Psoas muscle (tissue), 8 donors: ENCODE results near the gene SHISAL1. TPM values are rescaled to one million over a fixed set of nuclear protein-coding genes. Genes with fewer than 3 reads are reported as not detected.

Experiments used
- ATAC-seq, 4 donors: fragments of 200-7000 bp; cut with Tn5 transposase; one replicate each; pipeline ENCODE4 v1.9.1; 2020; ENCODE audit warnings: moderate library complexity in 3 of 4, mild to moderate bottlenecking in 2 of 4
- DNase-seq, 2 donors: peaks; one replicate each; pipeline ENCODE4 v3.0.0-alpha.2; 2020
- H3K27ac ChIP-seq: fragments of 200-600 bp; one replicate; pipeline ENCODE4 v1.8.0; 2022
- H3K27me3 ChIP-seq, 3 donors: fragments of 200-600 bp in 1 of 3; one replicate each; pipeline versions ENCODE4 v1.6.1 to v1.8.0; 2013 to 2022; ENCODE audit warnings: low read length in 2 of 3, mild to moderate bottlenecking in 2 of 3, moderate library complexity in 1 of 3; ENCODE audit not compliant: insufficient read depth in 3 of 3
- H3K36me3 ChIP-seq, 2 donors: fragments of 200-600 bp in 1 of 2; one replicate each; pipeline versions ENCODE4 v1.6.1 to v1.8.0; 2013 to 2022; ENCODE audit warnings: low read depth in 1 of 2, mild to moderate bottlenecking in 1 of 2, moderate library complexity in 1 of 2; ENCODE audit not compliant: insufficient read depth in 1 of 2
- H3K4me1 ChIP-seq: fragments of 200-600 bp; one replicate; pipeline ENCODE4 v1.8.0; 2022
- H3K4me3 ChIP-seq: fragments of 200-600 bp; one replicate; pipeline ENCODE4 v1.8.0; 2022; ENCODE audit warnings: mild to moderate bottlenecking
- H3K9me3 ChIP-seq: fragments of 200-600 bp; one replicate; pipeline ENCODE4 v1.8.0; 2022
- WGBS, 3 donors: extraction: QIAGEN DNeasy Blood & Tissue Kit; methylation state at CpG; one replicate each; pipeline versions ENCODE4 v1.1.6 to v1.1.7; 2013; 5-methylcytosine and 5-hydroxymethylcytosine counted together
- intact Hi-C, 2 donors: fragments of 100-400 bp; cut with DNase I; formaldehyde crosslinking; loops; one replicate each; pipeline versions ENCODE4 v1.11.0 to v1.14.2; 2022
- polyA plus RNA-seq, 3 donors: library from polyadenylated mRNA; stranded (reverse); fragments of 200-250 nt; gene quantifications; one replicate each; pipeline ENCODE4 v1.2.3, GENCODE V29; 2013
- total RNA-seq, 4 donors: library from RNA; stranded (reverse); fragmentation: NEBNext Ultra II Directional in 2 of 4; extraction: Animal tissue kit (Norgen Biotek cat#: 25700) in 2 of 4; gene quantifications; one replicate each; pipeline versions ENCODE4 v1.2.1 to v1.2.4, GENCODE V29; 2021 to 2023
- TF ChIP-seq, protein P1 (sequence below): fragments of 200-600 bp; IDR thresholded peaks from one replicate; pipeline ENCODE4 v1.8.0; 2022; ENCODE audit warnings: antibody characterized with exemption
- donor health status: healthy with polysubstance abuse.
- donor health status: DM: no; HTN: no; CAD: no; lungs with moderate emphysema.
- donor health status: Bipolar disorder and iron deficiency.
- donor health status: healthy.
- donor health status: DM: yes; HTN: yes; CAD: no.
- donor health status: DM: no; HTN: no; CAD: no.
- donor health status: DM: no; HTN: no; CAD: no.
- donor health status: DM: yes; HTN: yes; CAD: no.

The SHISAL1 gene
- total and polyA plus RNA-seq, 7 donors = 0.01 to 0.24 (median 0.06) TPM; not detected in 1

- intact Hi-C loops = no loop called here
- ATAC-seq = no peak
- WGBS, 3 donors = 49 to 58% (median 56%) methylated on average over 13 of the region's 13 CpGs
- no peak for DNase-seq
- Histone ChIP-seq H3K4me3 (no peak overlapping the region), H3K9me3 (no peaks in the 10 kb centered on the region), H3K36me3 (no peaks in the 10 kb centered on the region), H3K27ac (no peak overlapping the region), H3K27me3 (peaks cover 0 to 13% (median 6%) of the 10 kb centered on the region in 3 donors), H3K4me1 (no peaks in the 10 kb centered on the region)
- TF ChIP-seq, protein P1, sequence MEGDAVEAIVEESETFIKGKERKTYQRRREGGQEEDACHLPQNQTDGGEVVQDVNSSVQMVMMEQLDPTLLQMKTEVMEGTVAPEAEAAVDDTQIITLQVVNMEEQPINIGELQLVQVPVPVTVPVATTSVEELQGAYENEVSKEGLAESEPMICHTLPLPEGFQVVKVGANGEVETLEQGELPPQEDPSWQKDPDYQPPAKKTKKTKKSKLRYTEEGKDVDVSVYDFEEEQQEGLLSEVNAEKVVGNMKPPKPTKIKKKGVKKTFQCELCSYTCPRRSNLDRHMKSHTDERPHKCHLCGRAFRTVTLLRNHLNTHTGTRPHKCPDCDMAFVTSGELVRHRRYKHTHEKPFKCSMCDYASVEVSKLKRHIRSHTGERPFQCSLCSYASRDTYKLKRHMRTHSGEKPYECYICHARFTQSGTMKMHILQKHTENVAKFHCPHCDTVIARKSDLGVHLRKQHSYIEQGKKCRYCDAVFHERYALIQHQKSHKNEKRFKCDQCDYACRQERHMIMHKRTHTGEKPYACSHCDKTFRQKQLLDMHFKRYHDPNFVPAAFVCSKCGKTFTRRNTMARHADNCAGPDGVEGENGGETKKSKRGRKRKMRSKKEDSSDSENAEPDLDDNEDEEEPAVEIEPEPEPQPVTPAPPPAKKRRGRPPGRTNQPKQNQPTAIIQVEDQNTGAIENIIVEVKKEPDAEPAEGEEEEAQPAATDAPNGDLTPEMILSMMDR = no peak
Observed at GRCh38 chr22:44256556-44257485, 55.9 kb downstream of the SHISAL1 start.

DNA sequence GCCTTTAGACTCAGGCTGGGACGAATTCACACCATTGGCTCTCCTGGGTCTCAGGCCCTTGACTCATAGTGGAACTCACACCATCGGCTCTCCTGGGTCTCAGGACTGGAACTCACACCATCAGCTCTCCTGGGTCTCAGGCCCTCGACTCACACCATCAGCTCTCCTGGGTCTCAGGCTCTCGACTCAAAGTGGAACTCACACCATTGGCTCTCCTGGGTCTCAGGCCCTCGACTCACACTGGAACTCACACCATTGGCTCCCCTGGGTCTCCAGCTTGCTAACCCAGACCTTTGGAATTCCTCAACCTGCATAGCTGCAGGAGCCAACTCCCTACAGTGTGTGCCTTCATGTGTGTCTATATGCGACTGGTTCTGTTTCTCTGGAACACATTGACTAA, 56.7 kb downstream of the SHISAL1 start:
- ATAC-seq = no peak
- H3K27me3 ChIP-seq = peaks cover 0 to 13% (median 6%) of the 10 kb centered on the region in 3 donors
- intact Hi-C loops = no loop called here
- H3K4me1 ChIP-seq = no peaks in the 10 kb centered on the region
- no peak overlapping the region for H3K27ac ChIP-seq
- H3K36me3 ChIP-seq = no peaks in the 10 kb centered on the region
- DNase-seq = no peak
- no peaks in the 10 kb centered on the region for H3K9me3 ChIP-seq
- no peak overlapping the region for H3K4me3 ChIP-seq
- TF ChIP-seq, protein P1 = no peak
- WGBS, 3 donors = 78 to 82% (median 81%) methylated on average over 6 of the region's 6 CpGs

GRCh38 chr22:44254811-44255210, 57.9 kb downstream of the SHISAL1 start:
- Histone ChIP-seq H3K27ac (no peak overlapping the region), H3K4me3 (no peak overlapping the region), H3K9me3 (peaks cover 2% of the 10 kb centered on the region), H3K36me3 (no peaks in the 10 kb centered on the region), H3K4me1 (no peaks in the 10 kb centered on the region), H3K27me3 (peaks cover 0 to 13% (median 6%) of the 10 kb centered on the region in 3 donors)
- TF ChIP-seq, protein P1 = no peak
- 63 to 95% (median 88%) methylated on average over 2 of the region's 2 CpGs for WGBS, 3 donors
- intact Hi-C loops = no loop called here
- ATAC-seq (no peak), DNase-seq (no peak)

DNA sequence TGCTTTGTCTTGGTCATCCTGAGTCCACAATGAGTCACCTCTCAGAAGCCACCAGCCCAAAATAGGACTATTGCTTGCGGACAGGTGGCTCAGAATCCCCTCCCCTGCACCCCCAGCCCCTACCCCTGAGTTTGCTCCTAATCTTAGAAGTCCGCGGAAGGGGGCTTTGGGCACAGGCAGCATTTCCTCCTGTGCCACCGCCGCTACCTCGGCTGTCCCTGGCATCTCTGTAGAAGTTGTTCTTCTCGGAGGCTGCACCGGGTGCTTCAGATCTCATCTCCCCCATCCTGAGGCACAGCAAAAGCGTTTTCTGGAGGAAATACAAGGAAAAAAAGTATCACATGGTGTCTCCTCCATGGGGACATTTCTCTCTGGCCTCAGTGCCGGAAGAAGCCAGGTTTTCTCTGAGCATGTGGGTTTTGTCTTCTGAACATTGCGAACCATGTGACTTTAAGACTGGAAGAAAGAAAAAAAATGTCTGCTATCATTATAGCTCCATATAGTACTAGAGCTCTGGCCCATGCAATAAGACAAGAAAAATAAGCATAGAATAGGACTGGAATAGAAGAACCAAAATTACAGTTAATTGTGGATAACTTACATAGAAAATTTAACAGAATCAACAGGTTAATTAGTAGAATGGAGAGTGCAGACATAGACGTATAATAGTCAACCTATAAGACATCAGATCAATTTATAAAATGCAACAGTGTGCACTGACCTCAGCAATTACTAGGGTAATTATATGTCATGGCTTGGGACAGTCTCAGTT, 63.2 kb downstream of the SHISAL1 start:
- H3K27ac ChIP-seq = no peak overlapping the region
- peaks cover 10% of the 10 kb centered on the region for H3K9me3 ChIP-seq
- no peaks in the 10 kb centered on the region for H3K36me3 ChIP-seq
- TF ChIP-seq, protein P1 = no peak
- ATAC-seq (no peak), DNase-seq (no peak)
- intact Hi-C loops = no loop called here
- H3K4me3 ChIP-seq = no peak overlapping the region
- H3K27me3 ChIP-seq = peaks cover 0 to 9% (median 8%) of the 10 kb centered on the region in 3 donors
- 89 to 91% (median 91%) methylated on average over 12 of the region's 12 CpGs for WGBS, 3 donors
- H3K4me1 ChIP-seq = no peaks in the 10 kb centered on the region
